Activated CD4-positive, alpha-beta T cell treated with anti-CD3 and anti-CD28 coated beads, Interleukin-2, amount 10 ng/mL, durations not matched to agents 24 days and 14 days (primary cell): Measurements from ENCODE around the gene IGHMBP2. TPM values are rescaled to one million over a fixed set of nuclear protein-coding genes. Genes with fewer than 3 reads are reported as not detected.

Experiments used
- DNase-seq: peaks from one replicate; pipeline ENCODE4 v3.0.0; 2022
- H3K27ac Mint-ChIP-seq: one replicate; pipeline ENCODE4 v1.8.0; 2022; ENCODE audit warnings: mild to moderate bottlenecking, mixed read lengths
- H3K27me3 Mint-ChIP-seq: one replicate; pipeline ENCODE4 v1.8.0; 2022; ENCODE audit warnings: mixed read lengths
- H3K36me3 Mint-ChIP-seq: one replicate; pipeline ENCODE4 v1.8.0; 2022; ENCODE audit warnings: low read depth, mild to moderate bottlenecking, mixed read lengths
- H3K4me1 Mint-ChIP-seq: one replicate; pipeline ENCODE4 v1.8.0; 2021; ENCODE audit warnings: mixed read lengths
- H3K4me3 Mint-ChIP-seq: one replicate; pipeline ENCODE4 v1.8.0; 2022; ENCODE audit warnings: mild to moderate bottlenecking, moderate library complexity, mixed read lengths
- H3K9me3 Mint-ChIP-seq: one replicate; pipeline ENCODE4 v1.8.0; 2021; ENCODE audit warnings: mixed read lengths
- intact Hi-C: fragments of 100-400 bp; cut with micrococcal nuclease; formaldehyde crosslinking; loops from one replicate; pipeline ENCODE4 v1.15.1; 2023
- total RNA-seq: library from RNA; stranded (reverse); gene quantifications from 2 replicates; pipeline ENCODE4 v1.2.3, GENCODE V29; 2022

IGHMBP2 gene
- total RNA-seq, 1 donor from 2014 or later: 39.8 TPM

- intact Hi-C loops: no loop called here
- Mint-ChIP-seq H3K36me3 (peaks cover 77% of the 10 kb centered on the region), H3K27ac (no peak overlapping the region)
Measured at GRCh38 chr11:68927280-68928135, 23.8 kb downstream of the IGHMBP2 start.

DNA sequence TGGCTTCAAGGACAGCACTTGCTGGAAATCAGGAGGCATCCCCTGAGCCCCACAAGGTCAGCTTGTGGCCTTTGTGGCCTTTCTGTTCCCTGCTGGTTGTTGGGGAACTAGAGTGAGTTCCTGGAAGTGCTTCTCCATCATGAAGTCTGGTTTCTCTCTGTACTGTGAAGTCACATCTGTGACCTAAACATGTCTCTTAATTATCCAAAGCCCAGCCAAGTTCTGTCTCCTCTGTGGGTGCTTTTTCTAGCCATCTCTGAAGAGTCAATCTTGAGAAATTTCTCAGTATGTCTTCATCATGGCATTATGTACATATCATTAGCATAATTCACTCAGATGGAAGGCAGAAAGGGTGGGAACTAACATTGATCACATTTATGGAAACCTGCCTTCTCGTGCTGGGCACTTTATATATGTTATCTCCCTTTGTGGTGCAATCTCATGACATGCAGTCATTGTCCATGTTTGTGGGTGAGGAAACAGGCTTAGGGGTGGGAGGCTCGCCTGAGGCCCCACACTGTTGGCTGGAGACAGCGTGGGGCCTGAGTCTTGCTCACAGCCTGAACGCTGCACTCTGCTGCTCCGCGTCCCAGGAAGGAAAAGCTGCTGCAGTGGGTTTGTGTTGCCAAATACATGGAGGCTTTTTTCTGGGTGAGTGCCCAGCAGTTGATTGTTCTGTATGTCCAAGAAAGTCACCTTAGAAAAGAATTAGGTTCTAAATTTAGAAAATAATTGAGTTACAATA, 24.6 kb downstream of the IGHMBP2 start:
- Mint-ChIP-seq H3K36me3 (peaks cover 69% of the 10 kb centered on the region), H3K27ac (no peak overlapping the region), H3K4me1 (no peaks in the 10 kb centered on the region), H3K9me3 (peaks cover 14% of the 10 kb centered on the region), H3K27me3 (no peaks in the 10 kb centered on the region), H3K4me3 (no peak overlapping the region)
- intact Hi-C loops: no loop called here
- DNase-seq: no peak

More at GRCh38 chr11:68927280-68928135, 23.8 kb downstream of the IGHMBP2 start:
- DNase-seq: no peak
- Mint-ChIP-seq H3K4me3 (no peak overlapping the region), H3K4me1 (no peaks in the 10 kb centered on the region), H3K27me3 (no peaks in the 10 kb centered on the region), H3K9me3 (peaks cover 14% of the 10 kb centered on the region)

DNA sequence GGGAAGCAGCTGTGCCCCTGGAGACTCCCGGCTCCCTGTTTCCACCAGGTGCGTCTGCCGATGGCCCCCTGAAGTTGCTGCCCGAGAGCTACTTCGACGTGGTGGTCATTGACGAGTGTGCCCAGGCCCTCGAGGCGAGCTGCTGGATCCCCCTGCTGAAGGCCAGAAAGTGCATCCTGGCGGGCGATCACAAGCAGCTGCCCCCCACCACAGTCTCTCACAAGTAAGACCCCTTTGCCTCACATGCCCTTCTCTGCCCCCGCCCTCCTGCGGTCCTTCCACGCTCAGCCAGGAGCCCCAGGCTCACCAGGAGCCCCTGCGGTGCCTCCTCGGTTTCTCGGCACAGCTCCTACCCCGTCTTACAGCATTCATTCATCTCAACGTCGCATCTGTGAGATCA, 25.4 kb downstream of the IGHMBP2 start:
- Mint-ChIP-seq H3K36me3 (peaks cover 61% of the 10 kb centered on the region), H3K9me3 (peaks cover 14% of the 10 kb centered on the region), H3K27ac (no peak overlapping the region), H3K4me1 (no peaks in the 10 kb centered on the region), H3K27me3 (no peaks in the 10 kb centered on the region), H3K4me3 (no peak overlapping the region)
- intact Hi-C loops: no loop called here
- no peak for DNase-seq

- Mint-ChIP-seq H3K36me3 (peaks cover 53% of the 10 kb centered on the region), H3K27ac (no peak overlapping the region), H3K4me3 (no peak overlapping the region), H3K9me3 (peaks cover 8% of the 10 kb centered on the region), H3K27me3 (no peaks in the 10 kb centered on the region), H3K4me1 (no peaks in the 10 kb centered on the region)
- intact Hi-C loops: no loop called here
- no peak for DNase-seq
Measured at GRCh38 chr11:68929706-68930570, 26.2 kb downstream of the IGHMBP2 start.

DNA sequence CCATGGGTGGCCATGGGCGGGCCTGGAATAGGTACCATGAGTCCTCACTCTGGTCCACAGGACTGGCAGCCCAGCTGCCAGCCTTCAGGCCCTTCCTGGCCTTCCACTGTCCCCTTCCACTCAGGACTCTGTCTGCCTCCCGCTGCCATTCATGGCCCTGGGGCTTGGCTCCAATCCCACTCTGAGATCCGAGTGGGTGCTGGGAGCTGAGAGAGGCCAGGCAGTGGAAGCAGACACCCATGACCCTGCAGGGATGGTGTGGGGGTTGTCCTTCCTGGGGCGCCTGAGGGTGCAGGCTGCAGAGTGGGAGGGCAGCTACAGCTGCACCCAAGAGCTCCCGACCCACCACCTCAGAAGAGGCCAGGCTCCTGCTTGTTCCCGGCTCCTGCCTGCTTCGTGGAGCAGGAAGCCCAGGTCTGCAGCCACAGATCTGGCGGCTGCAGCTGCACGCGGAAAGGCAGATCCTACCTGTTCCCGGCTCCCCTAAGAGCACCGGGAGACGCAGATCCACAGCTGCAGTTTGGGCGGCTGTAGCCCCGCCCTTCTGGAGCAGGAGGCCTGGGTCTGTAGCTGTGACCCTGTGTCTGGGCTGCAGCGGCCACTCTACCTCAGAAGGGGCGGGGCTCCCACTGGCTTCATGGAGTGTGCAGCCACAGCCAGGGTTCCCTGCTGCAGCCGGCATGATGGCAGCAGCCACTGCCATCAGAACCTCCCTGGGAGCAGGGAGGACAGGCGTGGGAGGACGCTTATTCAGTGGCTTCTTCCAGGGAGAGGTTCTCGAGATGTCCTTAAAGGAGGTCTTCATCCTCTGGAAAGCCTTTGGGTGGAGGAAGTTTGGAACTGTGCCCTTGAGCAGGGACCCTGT, 27.5 kb downstream of the IGHMBP2 start:
- peaks cover 43% of the 10 kb centered on the region for H3K36me3 Mint-ChIP-seq
- H3K4me3 Mint-ChIP-seq: no peak overlapping the region
- no peaks in the 10 kb centered on the region for H3K9me3 Mint-ChIP-seq
- no peaks in the 10 kb centered on the region for H3K4me1 Mint-ChIP-seq
- no peak overlapping the region for H3K27ac Mint-ChIP-seq
- DNase-seq: no peak
- intact Hi-C loops: no loop called here
- no peaks in the 10 kb centered on the region for H3K27me3 Mint-ChIP-seq

GRCh38 chr11:68931911-68932310, 28.2 kb downstream of the IGHMBP2 start:
- Mint-ChIP-seq H3K27ac (no peak overlapping the region), H3K4me1 (no peaks in the 10 kb centered on the region), H3K36me3 (peaks cover 37% of the 10 kb centered on the region)

DNA sequence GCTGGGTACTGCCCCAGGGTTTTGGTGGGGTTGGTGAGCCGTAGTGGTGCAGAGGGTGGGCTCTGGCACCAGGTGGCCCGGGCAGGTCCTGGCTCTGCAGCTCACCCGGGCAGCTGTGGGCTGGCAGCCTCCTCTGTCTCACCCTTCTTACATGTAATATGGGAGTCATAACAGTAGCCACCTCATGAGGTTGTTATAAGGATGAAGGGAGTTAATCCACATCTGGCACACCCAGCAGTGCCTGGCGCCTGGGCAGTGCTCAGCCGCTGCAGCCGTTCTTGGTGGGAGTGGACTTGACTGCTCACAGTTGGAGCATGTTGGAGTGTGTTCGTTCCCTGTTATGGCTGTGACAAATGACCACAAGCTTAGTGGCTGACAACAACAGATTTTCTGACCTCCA, 28.7 kb downstream of the IGHMBP2 start:
- Mint-ChIP-seq H3K27me3 (no peaks in the 10 kb centered on the region), H3K27ac (no peak overlapping the region), H3K9me3 (no peaks in the 10 kb centered on the region), H3K36me3 (peaks cover 33% of the 10 kb centered on the region), H3K4me3 (no peak overlapping the region), H3K4me1 (no peaks in the 10 kb centered on the region)
- DNase-seq: no peak
- intact Hi-C loops: no loop called here

More at GRCh38 chr11:68931911-68932310, 28.2 kb downstream of the IGHMBP2 start:
- intact Hi-C loops: no loop called here
- no peaks in the 10 kb centered on the region for H3K27me3 Mint-ChIP-seq
- H3K9me3 Mint-ChIP-seq: no peaks in the 10 kb centered on the region
- no peak overlapping the region for H3K4me3 Mint-ChIP-seq
- DNase-seq: no peak

- H3K27ac Mint-ChIP-seq: no peak overlapping the region
- no peaks in the 10 kb centered on the region for H3K9me3 Mint-ChIP-seq
- no peak for DNase-seq
- H3K27me3 Mint-ChIP-seq: no peaks in the 10 kb centered on the region
- intact Hi-C loops: no loop called here
- H3K4me1 Mint-ChIP-seq: no peaks in the 10 kb centered on the region
- peaks cover 26% of the 10 kb centered on the region for H3K36me3 Mint-ChIP-seq
- no peak overlapping the region for H3K4me3 Mint-ChIP-seq
Measured at GRCh38 chr11:68932933-68933577, 29.4 kb downstream of the IGHMBP2 start.

- H3K9me3 Mint-ChIP-seq: no peaks in the 10 kb centered on the region
- no peak overlapping the region for H3K4me3 Mint-ChIP-seq
- DNase-seq: no peak
- intact Hi-C loops: no loop called here
- H3K4me1 Mint-ChIP-seq: no peaks in the 10 kb centered on the region
- H3K36me3 Mint-ChIP-seq: peaks cover 22% of the 10 kb centered on the region
- no peaks in the 10 kb centered on the region for H3K27me3 Mint-ChIP-seq
- H3K27ac Mint-ChIP-seq: no peak overlapping the region
Measured at GRCh38 chr11:68933605-68934320, 30.1 kb downstream of the IGHMBP2 start.

- Mint-ChIP-seq H3K9me3 (no peaks in the 10 kb centered on the region), H3K4me1 (no peaks in the 10 kb centered on the region), H3K36me3 (peaks cover 18% of the 10 kb centered on the region), H3K4me3 (no peak overlapping the region), H3K27me3 (no peaks in the 10 kb centered on the region), H3K27ac (no peak overlapping the region)
- no peak for DNase-seq
- intact Hi-C loops: no loop called here
Measured at GRCh38 chr11:68934321-68934645, 30.6 kb downstream of the IGHMBP2 start.

DNA sequence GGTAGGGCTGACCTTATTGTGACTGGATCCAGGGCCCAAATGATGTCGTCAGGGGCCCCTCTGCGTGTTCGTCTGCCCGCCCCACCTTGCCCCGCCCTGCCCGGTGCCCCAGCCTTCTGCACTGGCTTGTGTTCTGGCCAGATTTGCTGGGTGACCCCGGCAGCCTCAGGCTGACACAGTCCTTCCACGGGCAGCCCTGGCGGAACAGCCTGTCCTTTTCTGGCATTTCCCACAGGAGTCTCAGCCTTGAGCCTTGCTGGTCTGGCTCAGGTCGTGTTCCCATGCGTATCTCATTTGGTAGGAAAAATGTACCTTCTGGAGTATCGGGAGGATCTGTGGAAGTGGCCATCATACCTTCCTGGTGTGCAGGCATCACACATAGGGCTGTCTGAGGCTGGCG, 31.0 kb downstream of the IGHMBP2 start:
- Mint-ChIP-seq H3K36me3 (peaks cover 15% of the 10 kb centered on the region), H3K27me3 (no peaks in the 10 kb centered on the region), H3K9me3 (no peaks in the 10 kb centered on the region), H3K27ac (no peak overlapping the region), H3K4me1 (no peaks in the 10 kb centered on the region), H3K4me3 (no peak overlapping the region)
- DNase-seq: no peak
- intact Hi-C loops: no loop called here

DNA sequence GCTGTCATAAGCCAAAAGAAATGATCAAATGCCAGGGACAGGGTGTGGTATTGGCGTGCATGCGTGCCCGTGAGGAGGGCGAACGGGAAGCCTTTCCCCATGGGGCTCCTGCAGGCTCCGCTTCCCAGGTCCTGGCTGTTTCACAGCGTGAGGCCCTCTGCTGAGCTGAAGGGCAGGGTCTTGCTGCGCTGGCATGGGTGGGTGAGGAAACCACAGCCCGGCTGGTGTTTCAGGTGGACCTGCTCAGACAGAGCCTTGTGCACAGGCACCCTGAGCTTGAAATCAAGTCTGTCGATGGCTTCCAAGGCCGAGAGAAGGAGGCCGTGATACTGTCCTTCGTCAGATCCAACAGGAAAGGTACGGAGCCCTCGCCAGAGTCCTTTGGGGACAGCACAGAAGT, 31.4 kb downstream of the IGHMBP2 start:
- H3K27me3 Mint-ChIP-seq: no peaks in the 10 kb centered on the region
- H3K9me3 Mint-ChIP-seq: no peaks in the 10 kb centered on the region
- no peak overlapping the region for H3K4me3 Mint-ChIP-seq
- H3K4me1 Mint-ChIP-seq: no peaks in the 10 kb centered on the region
- intact Hi-C loops: no loop called here
- no peak for DNase-seq
- peaks cover 12% of the 10 kb centered on the region for H3K36me3 Mint-ChIP-seq
- H3K27ac Mint-ChIP-seq: no peak overlapping the region
